Measurements from ENCODE around the gene MATN1. TPM values are rescaled to one million over a fixed set of nuclear protein-coding genes. Genes with fewer than 3 reads are reported as not detected.

Gene MATN1
- total RNA-seq, 1 donor from 2014 or later = not detected

DNA sequence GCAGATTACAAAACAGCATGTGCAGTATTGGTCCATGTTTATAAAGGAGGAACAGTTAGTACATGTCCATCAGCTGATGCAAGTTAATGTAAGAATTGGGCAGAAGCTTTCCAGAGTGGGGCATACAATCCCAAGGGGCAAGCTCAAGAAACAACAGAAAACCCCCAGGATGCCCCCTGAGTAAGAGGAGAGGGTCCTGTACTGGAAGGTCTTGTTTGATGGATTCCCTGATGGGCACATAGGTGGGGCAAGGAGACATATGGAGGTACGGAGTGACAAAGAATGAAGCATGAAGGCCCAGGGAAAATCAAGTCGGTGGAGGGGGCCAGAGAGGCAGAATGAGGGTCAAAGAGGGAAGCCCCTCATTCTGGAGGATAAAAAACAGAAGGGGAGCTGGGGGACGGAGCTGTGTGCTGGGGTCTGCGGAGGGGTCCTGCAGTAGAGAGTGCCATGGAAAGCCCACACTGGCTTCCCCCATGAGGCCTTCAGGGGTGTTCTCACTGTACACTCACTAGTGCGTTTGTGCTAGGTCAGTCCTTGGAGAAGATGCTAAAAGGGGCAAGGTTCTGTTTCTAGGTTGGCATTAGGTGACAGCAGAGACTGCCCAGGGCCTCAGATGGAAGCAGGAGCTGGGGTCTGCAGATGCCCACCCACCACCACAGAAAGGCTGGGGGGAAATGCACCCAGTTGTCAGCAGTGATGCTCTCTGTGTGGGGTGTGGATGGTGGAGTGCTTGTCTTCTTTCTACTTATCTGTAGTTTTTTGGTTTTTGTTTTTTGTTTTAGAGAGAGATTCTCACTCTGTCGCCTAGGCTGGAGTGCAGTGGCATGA is 12.5 kb upstream of the MATN1 start:
- DNase-seq (ENCODE audit: missing footprints) (no peak), ATAC-seq (no peak)
- intact Hi-C loops (cut with DNase I) = no loop called here

DNA sequence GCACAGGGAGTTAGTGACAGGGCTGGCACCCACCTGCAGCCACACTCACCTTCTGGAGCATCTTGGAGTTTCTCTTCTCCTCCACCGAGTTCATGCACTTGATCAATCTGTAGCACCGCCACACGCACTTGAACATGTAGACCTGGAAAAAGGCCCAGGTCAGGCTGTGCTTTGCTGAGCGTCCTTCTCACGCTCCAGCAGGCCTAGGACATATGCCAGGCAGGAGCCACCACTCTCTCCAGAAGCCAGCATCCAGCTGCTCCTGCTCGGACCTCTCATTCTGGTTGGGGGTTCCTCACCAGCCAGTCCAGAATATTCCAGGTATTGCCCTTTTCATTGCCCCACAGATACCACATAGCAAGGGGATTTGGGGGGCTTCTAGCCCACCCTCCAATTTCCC is 11.7 kb upstream of the MATN1 start:
- intact Hi-C loops (cut with DNase I) = no loop called here
- DNase-seq (ENCODE audit: missing footprints) (no peak), ATAC-seq (peak; percentile 82)

DNA sequence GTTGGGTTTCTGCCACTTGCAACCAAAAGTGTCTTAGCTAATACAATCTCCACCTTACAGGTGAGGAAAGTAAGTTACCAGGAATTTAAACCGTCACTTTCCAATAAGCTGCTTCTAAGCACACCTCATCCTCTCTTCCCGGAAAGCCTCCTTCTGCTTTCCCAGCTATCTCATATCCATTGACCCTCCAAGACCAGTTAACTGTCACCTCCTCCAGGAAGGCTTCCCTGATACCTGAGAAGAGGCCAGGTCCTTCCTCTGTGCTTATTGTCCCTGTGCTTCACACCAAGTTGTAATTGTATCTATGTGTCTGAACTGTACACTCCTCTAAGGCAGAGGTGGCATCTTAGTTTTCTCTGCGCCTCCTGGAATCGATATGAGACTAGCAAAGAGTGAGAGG is 11.2 kb upstream of the MATN1 start:
- DNase-seq (ENCODE audit: missing footprints) (no peak), ATAC-seq (no peak)
- intact Hi-C loops (cut with DNase I) = no loop called here

DNA sequence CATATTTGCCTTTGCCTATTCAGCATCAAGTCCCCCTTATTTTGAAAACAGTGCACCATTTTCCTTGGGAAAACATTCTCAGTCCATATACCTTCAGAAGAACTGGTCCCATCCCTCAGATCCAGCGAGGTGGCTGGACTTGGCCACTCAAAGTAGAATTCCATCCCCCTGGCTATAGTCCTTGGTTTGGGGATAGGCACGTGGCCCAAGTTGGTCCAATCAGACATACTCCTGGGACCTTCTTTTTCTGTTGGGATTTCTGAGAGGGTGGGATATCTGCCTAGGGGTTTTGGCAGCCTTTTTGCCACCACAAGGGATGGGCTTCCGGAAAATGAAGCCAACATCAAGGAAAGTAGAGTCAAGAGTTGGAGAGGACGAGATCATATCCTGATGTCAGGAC is 10.7 kb upstream of the MATN1 start:
- intact Hi-C loops (cut with DNase I) = no loop called here
- no peak for DNase-seq (ENCODE audit: missing footprints)
- ATAC-seq = no peak

DNA sequence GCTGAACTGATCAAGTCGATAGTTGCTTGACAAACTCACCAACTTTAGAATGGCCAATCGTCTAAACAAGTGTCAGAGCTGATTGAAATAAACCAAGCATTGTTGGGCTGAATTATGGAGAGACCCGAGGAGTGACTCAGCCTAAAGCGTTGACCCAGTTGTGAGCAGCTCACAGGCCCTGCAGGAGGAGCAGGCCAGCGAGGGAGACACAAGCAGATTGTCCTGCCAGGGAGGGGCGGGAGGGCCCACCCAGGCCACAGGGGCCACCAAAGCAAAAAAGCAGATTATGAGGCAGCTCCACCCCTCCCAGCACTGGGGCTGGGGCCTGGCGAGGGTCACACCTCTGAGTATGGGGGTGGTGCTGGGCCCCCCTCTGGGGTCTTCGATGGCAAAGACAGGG is 10.1 kb upstream of the MATN1 start:
- DNase-seq (ENCODE audit: missing footprints) (no peak), ATAC-seq (no peak)
- intact Hi-C loops (cut with DNase I) = no loop called here

DNA sequence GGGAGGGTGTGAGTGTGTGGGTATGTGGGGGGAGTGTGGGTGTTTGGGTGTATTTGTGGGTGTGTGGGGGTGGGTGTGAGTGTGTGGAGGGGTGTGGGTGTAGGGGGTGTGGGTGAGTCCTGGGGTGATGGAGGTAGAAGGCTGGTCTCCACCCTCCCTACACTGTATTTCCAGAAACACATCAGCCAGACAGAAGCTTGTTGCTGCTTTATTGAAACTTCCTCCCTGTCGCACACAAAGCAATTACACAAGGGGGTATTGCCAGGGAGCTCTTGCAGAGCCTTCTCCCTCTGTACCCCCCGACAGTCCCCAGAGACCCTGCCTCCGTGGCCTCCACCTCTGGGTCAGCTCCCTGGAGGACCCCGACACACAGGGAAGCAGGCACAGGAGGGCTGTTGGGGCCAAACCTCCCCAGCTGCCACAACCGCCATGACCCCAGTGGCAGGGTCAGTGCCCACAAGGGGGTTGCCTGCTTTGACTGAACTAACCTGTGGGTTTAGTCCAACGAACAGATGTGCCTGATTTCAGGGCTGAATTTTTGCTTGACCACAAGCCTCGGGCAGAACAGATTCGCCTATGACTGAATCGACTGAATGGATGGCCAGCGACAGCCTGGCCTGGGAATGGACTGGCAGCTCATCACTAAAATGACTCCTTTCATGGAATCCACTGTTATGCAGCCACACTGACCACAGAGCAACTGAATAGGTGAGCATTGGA is 9.1 kb upstream of the MATN1 start:
- DNase-seq (ENCODE audit: missing footprints) (no peak), ATAC-seq (no peak)
- intact Hi-C loops (cut with DNase I) = no loop called here

DNA sequence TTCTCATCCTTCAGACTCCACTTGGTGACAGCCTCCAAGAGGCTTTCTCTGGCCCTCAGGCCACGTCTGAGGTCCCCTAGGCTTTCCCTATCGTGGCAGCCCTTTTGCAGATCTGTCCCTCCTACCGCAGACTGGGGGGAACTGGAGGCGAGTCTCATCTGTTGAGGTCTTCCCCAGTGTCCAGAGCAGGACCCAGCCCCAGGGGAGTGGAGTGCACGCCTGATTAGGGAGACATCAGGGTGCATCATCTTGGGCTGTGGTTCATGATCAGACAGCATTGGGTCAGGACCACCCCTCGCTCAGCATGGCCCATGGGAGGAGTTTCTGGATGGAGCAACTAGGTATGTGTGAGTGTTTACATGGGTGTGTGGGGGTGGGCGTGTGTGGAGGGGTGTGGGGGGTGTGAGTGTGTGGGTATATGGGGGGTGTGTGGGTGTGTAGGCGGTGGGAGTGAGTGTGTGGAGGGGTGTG is 8.5 kb upstream of the MATN1 start:
- ATAC-seq (no peak), DNase-seq (ENCODE audit: missing footprints) (no peak)
- intact Hi-C loops (cut with DNase I) = no loop called here

DNA sequence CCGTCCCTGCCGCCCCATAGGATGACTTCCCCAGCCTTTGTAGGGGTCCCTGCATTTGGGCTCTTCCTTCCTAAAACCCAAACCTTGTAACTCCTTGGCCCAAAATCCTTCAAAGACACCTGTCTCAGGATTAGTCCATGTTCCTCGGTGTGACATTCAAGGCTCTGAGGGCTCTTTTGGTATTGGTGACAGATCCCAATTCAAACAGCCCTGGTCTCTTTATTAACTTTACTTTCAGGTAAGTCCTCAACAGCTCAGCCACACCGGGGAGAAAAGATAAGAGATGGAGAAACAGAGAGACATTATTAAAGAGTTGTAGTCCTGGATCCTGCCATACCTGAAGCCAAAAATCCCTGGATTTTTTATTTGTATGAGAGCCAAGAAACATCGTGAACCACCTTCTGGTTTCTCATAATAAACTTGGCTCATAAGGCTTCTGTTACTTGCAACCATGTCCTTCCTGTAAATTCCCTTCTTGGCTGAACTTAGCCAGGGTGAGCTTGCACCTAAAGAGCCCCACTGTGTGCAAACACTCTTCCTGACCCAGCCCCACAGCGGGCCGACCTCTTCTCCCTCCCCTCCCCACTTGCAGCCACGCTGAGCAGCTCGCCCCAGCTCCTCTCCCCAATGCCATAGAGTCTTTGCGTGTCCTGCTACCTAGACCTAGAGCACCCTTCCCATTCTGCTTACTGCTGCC is 7.9 kb upstream of the MATN1 start:
- intact Hi-C loops (cut with DNase I) = no loop called here
- DNase-seq (ENCODE audit: missing footprints) = no peak
- no peak for ATAC-seq

DNA sequence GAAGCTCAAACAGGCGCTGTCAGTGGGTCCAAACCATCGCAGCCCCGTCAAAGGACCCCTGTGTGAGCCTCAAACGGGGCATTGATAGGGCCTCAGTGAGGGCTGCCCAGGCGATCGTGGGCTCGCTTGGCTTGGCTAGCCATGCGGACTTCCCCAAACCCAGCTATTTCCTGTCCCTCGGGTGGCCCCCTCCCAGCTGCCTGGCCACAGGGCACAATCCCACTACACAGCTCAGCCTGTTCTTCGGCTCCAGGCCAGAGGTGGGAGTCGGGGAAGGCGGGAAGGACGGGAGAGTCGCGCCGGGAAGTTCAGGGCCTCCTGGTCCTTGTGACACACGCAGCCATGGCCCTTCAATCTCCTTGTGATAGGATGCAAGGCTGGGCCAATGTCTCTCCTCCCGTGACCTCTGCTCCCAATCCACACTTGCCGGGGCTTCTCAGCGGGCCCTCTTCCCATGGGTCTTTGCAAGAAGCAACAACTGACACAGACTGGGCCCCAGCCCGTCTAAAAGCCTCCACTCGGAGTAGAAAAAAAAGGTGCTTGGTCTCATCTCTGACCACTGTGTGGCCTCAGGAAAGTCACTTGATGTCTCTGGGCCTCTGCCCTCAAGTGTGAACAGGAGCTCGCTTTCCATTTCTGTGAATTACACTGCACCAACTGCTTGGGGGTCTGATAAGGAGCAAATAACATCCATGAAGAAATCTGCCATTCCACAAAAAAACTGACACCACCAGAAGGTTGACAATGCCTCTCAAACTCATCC is 7.1 kb upstream of the MATN1 start:
- ATAC-seq (no peak), DNase-seq (ENCODE audit: missing footprints) (no peak)
- intact Hi-C loops (cut with DNase I) = no loop called here

DNA sequence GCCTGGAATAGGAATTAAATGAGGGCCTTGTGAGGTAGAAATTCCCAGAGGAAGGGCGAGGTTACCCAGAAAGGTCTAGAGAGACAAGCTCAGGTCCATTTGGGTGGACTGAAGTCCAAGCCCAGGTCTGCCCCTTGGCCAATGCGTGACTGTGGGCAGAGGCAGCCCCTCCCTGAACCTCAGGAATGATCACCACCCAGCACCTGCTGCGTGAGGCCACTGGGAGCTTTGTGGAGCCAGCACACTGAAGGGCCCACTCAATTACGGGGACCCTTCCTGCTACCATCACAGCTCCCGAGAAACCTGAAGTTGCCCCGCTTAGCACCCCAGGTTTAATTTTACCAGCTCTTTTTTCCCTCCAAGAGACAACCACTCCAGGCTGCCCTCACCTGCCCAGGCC is 6.5 kb upstream of the MATN1 start:
- ATAC-seq (no peak), DNase-seq (ENCODE audit: missing footprints) (no peak)
- intact Hi-C loops (cut with DNase I) = no loop called here

DNA sequence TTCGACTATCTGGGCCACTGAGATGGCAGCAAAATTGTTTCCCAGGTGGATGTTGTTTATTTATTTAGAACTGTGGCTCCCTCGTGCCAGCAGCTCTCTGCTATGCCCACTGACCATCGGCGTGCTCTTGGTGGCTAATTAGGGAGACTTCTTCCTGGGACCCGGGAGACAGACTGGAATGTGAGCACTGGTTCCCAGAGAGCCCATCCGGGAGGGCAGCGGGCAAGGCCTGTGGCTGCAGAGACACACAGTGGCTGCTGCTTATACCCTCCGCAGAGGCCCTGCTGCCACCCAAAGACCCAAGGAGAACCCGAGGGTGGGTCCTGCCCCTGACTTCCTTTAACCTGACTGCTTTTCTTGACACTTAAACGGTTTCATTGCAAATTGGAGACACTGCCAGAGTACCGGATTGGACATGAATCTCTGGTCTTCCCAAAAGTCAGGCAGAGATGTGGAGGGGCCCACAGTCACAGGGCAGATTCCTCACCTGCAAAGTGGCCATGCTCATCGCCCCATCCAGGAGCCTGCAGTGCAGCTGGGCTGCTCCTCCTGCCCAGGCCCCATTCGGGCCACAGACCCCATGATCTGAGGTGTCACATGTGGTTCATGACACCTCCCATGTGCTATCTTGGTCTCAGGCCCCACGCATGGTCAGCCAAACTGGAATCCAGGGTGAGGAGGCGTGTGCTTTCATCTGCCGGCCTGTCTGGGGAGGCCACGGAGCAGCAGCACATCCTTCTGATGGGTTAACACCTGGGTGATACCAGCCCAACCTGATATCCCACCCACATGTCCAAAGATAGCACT is 5.7 kb upstream of the MATN1 start:
- ATAC-seq (no peak), DNase-seq (ENCODE audit: missing footprints) (no peak)
- intact Hi-C loops (cut with DNase I) = no loop called here

DNA sequence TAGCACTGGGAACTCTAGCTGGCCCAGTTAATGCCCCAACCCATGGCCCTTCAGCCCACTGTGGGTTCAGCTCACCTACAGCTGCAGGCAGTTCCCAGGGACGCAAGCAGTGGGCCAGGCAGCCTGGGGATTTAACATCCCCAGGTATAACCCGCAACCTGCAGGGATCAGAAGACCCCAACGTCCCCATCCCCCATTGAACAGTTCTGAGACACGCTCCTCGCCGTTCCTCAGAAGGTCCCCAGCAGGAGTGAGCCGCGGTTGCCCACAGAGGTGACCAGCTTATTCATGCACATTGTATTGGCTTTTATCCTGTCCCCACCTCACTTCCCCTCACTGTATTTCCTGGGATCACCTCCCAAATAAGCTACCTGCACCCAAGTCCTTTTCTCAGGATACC is 5.0 kb upstream of the MATN1 start:
- no peak for ATAC-seq
- no peak for DNase-seq (ENCODE audit: missing footprints)
- intact Hi-C loops (cut with DNase I) = no loop called here

DNA sequence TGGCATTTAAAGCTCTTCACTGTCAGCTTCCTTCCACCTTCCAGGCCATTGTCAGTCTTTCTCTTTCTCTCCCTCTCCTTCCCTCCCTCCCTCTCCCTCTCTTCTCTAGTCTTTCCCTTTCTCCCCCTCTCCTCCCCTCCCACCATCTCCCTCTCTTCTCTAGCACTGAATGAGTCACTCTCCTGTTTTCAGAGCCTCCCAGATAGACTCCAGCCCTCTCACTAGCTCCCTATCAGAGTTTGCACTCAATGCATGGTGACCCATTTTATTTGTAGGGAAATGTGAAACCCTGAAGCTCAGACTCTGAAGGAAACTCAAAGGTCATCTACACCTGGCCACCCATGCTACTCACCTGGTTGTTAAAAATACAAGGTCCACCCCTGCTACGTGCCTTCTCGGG is 4.4 kb upstream of the MATN1 start:
- no peak for DNase-seq (ENCODE audit: missing footprints)
- intact Hi-C loops (cut with DNase I) = no loop called here
- no peak for ATAC-seq

DNA sequence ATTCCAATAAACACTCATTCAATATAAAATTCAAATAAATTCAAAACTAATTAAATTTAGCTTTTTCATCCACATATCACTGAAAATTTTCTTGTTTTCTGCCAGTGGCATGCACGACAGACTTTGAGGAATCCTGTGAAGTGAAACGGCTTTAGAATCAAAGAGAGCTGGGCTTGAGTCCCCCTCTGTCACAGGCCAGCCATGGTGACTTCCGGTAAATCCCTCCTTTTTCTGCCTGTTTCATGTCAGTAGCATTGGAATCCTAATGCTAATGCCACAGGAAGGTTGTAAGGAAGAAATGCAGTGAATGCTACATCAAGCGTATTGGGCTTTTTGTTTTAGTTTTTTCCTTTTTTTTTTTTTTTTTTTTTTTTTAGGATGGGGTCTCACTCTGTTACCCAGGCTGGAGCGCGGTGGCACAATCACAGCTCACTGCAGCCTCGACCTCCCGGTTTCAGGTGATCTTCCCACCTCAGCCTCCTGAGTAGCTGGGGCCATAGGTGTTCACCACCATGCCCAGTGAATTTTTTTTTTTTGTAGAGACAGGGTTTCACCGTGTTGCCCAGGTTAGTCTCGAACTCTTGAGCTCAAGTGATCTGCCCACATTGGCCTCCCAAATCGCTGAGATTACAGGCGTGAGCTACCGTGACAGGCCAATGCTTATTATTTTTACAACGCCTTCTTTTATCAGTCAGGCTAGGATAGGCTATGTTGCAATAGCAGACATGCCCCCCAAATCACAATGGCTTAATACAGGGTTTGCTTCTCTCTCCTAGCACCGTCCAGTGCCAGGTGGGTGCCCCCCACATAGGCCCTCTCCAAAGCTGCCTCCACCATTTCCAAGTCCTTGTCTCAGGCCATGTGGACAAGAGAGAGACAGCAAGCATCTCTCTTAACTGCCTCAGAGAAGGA is 3.6 kb upstream of the MATN1 start:
- ATAC-seq = no peak
- intact Hi-C loops (cut with DNase I) = no loop called here
- no peak for DNase-seq (ENCODE audit: missing footprints)

DNA sequence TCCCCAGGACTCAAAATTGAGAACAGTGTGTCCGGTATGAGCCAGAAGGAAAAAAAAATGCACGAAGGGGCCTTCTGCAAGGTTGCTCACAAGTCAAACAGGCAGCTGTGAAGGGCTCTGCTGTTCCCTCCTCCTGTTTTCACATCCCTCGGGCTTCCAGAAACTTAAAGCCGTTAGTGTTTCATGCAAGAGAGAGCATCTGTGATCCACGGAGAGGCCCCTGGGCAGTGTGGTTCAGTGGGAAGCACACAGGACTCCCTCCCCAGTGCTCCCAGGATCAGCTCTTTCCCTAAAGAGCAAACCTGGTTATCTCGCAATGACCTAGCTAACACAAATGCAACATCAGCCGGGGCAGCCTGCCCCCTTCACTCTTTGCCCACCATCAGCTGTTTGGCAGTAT is 2.9 kb upstream of the MATN1 start:
- DNase-seq (ENCODE audit: missing footprints) = no peak
- intact Hi-C loops (cut with DNase I) = no loop called here

DNA sequence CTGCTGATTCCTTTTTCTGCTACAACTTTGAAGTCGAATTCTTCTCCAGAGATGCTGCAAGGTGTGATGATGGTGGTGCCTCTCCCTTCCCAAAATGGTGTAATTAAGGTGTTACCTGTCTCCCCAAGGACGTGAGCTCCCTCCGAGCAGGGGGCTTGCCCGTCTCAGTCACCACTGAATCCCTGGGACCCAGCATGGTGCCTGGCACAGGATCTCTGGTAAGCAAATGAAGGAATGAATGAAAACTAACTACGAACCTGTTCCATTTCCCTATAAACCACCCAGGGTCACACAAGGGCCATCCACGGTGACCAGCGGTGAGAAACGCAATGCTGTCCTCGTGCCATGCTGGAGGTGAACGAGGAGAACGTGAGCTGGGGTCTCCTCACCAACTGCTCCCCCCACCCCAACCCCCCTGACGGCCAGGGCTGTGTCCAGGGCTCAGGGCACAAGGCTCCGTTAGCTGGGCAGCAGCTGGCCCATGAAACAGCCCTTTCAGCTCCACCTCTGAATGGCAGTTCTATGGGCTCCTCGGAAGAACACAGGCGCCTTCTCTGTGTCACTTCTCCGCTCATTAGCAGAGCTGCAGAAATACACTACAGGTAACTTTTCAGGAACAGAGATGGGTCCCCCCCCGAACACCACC is 2.2 kb upstream of the MATN1 start:
- intact Hi-C loops (cut with DNase I) = no loop called here
- no peak for ATAC-seq
- DNase-seq (ENCODE audit: missing footprints) = no peak

More for the DNA sequence above, 2.9 kb upstream of the MATN1 start:
- no peak for ATAC-seq
